ENCODE measurements around the gene C6orf47.

DNA sequence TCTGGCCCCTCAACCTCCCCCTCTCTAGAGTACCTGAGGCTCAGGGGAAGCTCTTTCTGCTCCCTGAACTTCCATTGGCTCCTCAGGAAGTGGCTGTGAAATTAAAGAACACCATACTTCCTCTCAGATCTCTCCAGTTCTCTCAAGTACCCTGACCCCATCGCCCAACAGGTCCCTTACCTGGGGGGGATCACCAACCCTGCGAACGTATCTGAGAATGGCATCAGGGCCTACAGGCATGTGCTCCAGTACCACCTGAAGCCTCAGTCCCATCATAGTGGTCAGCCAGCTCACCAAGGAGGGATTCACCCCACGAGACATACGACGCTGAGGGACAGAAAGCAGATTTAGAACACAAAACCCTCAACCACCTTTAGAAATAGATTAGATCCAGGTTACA, 20.0 kb downstream of the C6orf47 start:
- TF ChIP-seq, protein P1, sequence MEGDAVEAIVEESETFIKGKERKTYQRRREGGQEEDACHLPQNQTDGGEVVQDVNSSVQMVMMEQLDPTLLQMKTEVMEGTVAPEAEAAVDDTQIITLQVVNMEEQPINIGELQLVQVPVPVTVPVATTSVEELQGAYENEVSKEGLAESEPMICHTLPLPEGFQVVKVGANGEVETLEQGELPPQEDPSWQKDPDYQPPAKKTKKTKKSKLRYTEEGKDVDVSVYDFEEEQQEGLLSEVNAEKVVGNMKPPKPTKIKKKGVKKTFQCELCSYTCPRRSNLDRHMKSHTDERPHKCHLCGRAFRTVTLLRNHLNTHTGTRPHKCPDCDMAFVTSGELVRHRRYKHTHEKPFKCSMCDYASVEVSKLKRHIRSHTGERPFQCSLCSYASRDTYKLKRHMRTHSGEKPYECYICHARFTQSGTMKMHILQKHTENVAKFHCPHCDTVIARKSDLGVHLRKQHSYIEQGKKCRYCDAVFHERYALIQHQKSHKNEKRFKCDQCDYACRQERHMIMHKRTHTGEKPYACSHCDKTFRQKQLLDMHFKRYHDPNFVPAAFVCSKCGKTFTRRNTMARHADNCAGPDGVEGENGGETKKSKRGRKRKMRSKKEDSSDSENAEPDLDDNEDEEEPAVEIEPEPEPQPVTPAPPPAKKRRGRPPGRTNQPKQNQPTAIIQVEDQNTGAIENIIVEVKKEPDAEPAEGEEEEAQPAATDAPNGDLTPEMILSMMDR (IDR thresholded peaks at IDR 0.05 in 4 of 5, conservative IDR thresholded peaks at IDR 0.05 in 1 of 5): no peak
- TF ChIP-seq POLR2A (IDR thresholded peaks at IDR 0.05): no peak

Measured in gastrocnemius medialis (tissue), 4 donors.